Measurements from ENCODE around the gene CCDC107.

CCDC107 gene

DNA sequence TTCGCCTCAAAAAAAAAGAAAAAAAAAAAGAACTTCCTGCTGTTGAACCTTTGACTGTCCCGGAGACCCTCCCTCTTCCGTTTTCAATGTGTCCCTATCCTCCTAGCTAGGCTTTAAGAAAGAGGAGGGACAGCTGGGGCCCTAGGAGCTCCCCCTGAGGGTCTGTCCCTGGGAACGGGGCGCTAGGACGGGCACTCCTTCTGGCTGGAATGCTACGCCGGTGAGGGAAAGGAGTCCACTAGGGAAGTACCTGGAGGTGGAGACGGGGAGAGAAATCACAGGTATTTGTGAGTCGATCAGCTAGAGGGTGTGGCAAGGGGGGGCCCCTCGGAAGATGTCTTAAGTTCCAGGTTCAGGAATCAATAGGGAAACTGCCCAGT, 11.9 kb upstream of the CCDC107 start:
- Mint-ChIP-seq H3K4me1 (ENCODE audit: low read depth) (peaks cover 43% of the 10 kb centered on the region), H3K9me3 (peaks cover 3% of the 10 kb centered on the region), H3K4me3 (peak overlapping the region; percentile 100), H3K27ac (peak overlapping the region; percentile 98), H3K36me3 (ENCODE audit: low read depth) (peaks cover 45% of the 10 kb centered on the region), H3K27me3 (ENCODE audit: low read depth) (no peaks in the 10 kb centered on the region)
- no peak for DNase-seq (ENCODE audit: low spot score)

DNA sequence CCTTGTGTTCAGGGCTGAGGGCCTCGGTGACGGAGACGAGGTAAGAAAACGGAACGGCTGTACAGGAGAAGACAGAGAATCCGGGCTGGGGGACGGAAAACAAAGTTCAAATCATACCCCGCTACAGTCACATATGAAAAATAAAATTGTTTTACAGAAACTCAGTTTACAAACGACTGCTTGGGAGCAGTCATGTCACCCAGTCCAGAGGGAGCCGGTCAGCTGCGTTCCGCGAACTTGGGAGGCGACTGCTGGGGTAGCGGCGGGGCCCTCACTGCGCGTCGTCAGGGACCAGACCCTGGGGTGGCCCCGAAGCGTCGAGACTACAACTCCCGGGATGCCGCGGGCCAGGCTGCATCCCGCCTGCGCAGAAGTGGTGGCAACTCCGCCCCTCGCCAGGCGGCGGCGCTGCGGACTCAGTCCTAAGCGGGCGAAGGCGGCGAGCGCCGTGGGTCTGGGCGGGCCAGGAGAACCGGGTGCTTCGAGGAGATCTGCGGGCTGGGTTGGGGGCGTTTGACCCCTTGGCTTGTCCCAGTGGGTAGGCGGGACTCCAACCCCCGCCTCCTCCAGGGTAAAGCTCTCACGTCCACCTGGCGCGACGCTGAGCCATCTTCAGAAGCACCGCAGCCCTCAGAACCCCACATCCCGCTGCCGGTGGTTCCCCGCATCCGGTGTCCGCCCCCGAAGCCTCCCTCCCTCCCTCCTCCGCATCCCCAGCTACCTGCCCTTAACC, 11.4 kb upstream of the CCDC107 start:
- Mint-ChIP-seq H3K36me3 (ENCODE audit: low read depth) (peaks cover 39% of the 10 kb centered on the region), H3K4me3 (peak overlapping the region; percentile 100), H3K4me1 (ENCODE audit: low read depth) (peaks cover 44% of the 10 kb centered on the region), H3K27ac (peak overlapping the region; percentile 98), H3K9me3 (no peaks in the 10 kb centered on the region), H3K27me3 (ENCODE audit: low read depth) (no peaks in the 10 kb centered on the region)
- peak; percentile 94 for DNase-seq (ENCODE audit: low spot score)

- peak overlapping the region; percentile 98 for H3K27ac Mint-ChIP-seq
- DNase-seq (ENCODE audit: low spot score) = peak; percentile 52
- H3K9me3 Mint-ChIP-seq = no peaks in the 10 kb centered on the region
- H3K27me3 Mint-ChIP-seq (ENCODE audit: low read depth) = no peaks in the 10 kb centered on the region
- peak overlapping the region; percentile 100 for H3K4me3 Mint-ChIP-seq
- peaks cover 43% of the 10 kb centered on the region for H3K4me1 Mint-ChIP-seq (ENCODE audit: low read depth)
- H3K36me3 Mint-ChIP-seq (ENCODE audit: low read depth) = peaks cover 26% of the 10 kb centered on the region
These were observed 8.4 kb upstream of the CCDC107 start for GRCh38 chr9:35649431-35650340.

- DNase-seq (ENCODE audit: low spot score) = peak; percentile 36
- Mint-ChIP-seq H3K36me3 (ENCODE audit: low read depth) (peaks cover 26% of the 10 kb centered on the region), H3K27me3 (ENCODE audit: low read depth) (no peaks in the 10 kb centered on the region), H3K4me3 (peak within 1 kb of the TSS; percentile 100), H3K9me3 (no peaks in the 10 kb centered on the region), H3K27ac (peak within 1 kb of the TSS; percentile 98), H3K4me1 (ENCODE audit: low read depth) (peaks cover 40% of the 10 kb centered on the region)
These were observed 7.5 kb upstream of the CCDC107 start, which contains the start of gene SIT1 for GRCh38 chr9:35650341-35651158. SIT1 (minus strand) TSS chr9:35650931; CDS start chr9:35650853, 78 bp downstream.

DNA sequence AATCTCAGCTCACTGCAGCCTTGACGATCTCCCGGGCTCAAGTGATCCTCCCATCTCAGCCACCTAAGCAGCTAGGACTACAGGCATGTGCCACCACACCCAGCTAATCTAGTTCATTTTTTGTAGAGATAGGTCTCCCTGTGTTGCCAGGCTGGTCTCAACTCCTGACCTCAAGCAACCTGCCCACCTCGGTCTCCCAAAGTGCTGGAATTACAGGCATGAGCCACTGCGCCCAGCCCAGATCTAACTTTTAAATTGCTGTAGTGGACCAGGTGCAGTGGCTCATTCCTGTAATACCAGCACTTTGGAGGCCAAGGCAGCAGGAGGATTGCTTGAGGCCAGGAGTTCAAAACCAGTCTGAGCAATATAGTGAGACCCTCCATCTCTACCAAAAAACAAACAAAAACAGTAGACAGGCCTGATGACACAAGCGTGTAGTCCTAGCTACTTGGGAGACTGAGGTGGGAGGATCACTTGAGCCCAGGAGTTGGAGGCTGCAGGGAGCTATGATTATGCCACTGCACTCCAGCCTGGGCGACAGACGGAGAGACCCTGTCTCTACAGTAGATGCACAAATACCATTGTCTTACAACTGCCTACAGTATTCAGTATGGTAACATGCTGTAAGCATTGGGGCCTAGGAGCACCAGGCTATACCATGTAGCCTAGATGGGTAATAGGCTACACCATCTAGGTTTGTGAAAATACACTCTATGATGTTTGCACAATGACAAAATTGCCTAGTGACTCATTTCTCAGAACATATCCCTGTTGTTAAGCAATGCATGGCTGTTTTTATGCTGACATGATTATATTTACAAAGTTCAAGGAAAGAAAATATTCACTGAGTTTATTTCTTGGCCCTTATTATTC, 5.9 kb upstream of the CCDC107 start:
- peak overlapping the region; percentile 55 for H3K27ac Mint-ChIP-seq
- H3K9me3 Mint-ChIP-seq = no peaks in the 10 kb centered on the region
- H3K4me3 Mint-ChIP-seq = peak overlapping the region; percentile 100
- peaks cover 52% of the 10 kb centered on the region for H3K4me1 Mint-ChIP-seq (ENCODE audit: low read depth)
- H3K36me3 Mint-ChIP-seq (ENCODE audit: low read depth) = peaks cover 22% of the 10 kb centered on the region
- no peaks in the 10 kb centered on the region for H3K27me3 Mint-ChIP-seq (ENCODE audit: low read depth)
- no peak for DNase-seq (ENCODE audit: low spot score)

- H3K4me1 Mint-ChIP-seq (ENCODE audit: low read depth) = peaks cover 53% of the 10 kb centered on the region
- no peak overlapping the region for H3K27ac Mint-ChIP-seq
- H3K9me3 Mint-ChIP-seq = no peaks in the 10 kb centered on the region
- peaks cover 20% of the 10 kb centered on the region for H3K36me3 Mint-ChIP-seq (ENCODE audit: low read depth)
- DNase-seq (ENCODE audit: low spot score) = no peak
- H3K4me3 Mint-ChIP-seq = peak overlapping the region; percentile 37
- peaks cover 4% of the 10 kb centered on the region for H3K27me3 Mint-ChIP-seq (ENCODE audit: low read depth)
These were observed 5.3 kb upstream of the CCDC107 start for GRCh38 chr9:35652829-35653209.

GRCh38 chr9:35653611-35654010, 4.5 kb upstream of the CCDC107 start:
- no peak overlapping the region for H3K4me3 Mint-ChIP-seq
- H3K4me1 Mint-ChIP-seq (ENCODE audit: low read depth) = peaks cover 47% of the 10 kb centered on the region
- H3K27ac Mint-ChIP-seq = no peak overlapping the region
- no peaks in the 10 kb centered on the region for H3K9me3 Mint-ChIP-seq
- peaks cover 14% of the 10 kb centered on the region for H3K36me3 Mint-ChIP-seq (ENCODE audit: low read depth)
- no peak for DNase-seq (ENCODE audit: low spot score)
- H3K27me3 Mint-ChIP-seq (ENCODE audit: low read depth) = peaks cover 6% of the 10 kb centered on the region

- peak overlapping the region; percentile 86 for H3K4me3 Mint-ChIP-seq
- H3K4me1 Mint-ChIP-seq (ENCODE audit: low read depth) = peaks cover 55% of the 10 kb centered on the region
- H3K9me3 Mint-ChIP-seq = no peaks in the 10 kb centered on the region
- peaks cover 6% of the 10 kb centered on the region for H3K27me3 Mint-ChIP-seq (ENCODE audit: low read depth)
- no peak overlapping the region for H3K27ac Mint-ChIP-seq
- H3K36me3 Mint-ChIP-seq (ENCODE audit: low read depth) = peaks cover 26% of the 10 kb centered on the region
- DNase-seq (ENCODE audit: low spot score) = no peak
These were observed 1.7 kb upstream of the CCDC107 start for GRCh38 chr9:35656348-35656747.

DNA sequence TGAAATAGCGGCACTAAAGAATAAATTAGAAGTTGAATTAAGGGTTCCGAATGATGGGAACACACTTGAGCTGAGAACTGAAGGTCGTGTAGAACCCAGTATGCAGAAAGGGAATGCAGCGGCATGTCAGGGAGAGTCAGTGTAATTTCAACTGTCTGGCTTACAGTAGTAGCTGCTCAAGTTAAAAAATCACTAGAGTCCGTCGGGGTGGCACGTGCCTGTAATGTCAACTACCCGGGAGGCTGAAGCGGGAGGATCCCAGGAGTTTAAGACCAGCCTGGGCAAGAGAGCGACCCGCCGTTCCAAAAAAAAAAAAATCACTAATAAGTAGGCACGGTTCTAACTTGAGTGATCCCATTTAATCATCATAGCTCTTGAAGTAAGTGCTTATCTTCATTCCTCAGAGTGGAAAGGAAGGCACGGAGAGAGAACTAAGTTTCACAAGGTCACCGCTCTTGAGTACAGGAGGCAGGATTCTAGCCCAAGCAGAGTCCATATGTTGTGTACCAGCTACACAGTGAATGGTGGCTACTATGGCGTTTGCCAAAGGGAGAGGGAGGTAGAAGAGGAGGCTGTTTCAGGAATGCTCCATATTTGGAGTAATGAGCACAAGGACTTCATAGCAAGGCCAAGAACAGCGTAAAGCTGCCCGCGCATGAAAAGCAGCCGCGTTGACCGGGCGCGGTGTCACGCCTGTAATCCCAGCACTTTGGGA, 1.1 kb upstream of the CCDC107 start:
- peaks cover 53% of the 10 kb centered on the region for H3K4me1 Mint-ChIP-seq (ENCODE audit: low read depth)

GRCh38 chr9:35657546-35658136, 451 bp upstream of the CCDC107 start, which contains the start of gene RMRP:
RMRP (minus strand) TSS chr9:35658019.
- Mint-ChIP-seq H3K27me3 (ENCODE audit: low read depth) (peaks cover 6% of the 10 kb centered on the region), H3K9me3 (no peaks in the 10 kb centered on the region), H3K27ac (peak within 1 kb of the TSS; percentile 99), H3K4me3 (peak within 1 kb of the TSS; percentile 89), H3K4me1 (ENCODE audit: low read depth) (peaks cover 57% of the 10 kb centered on the region), H3K36me3 (ENCODE audit: low read depth) (peaks cover 35% of the 10 kb centered on the region)
- DNase-seq (ENCODE audit: low spot score) = peak; percentile 97

More for the DNA sequence above, 1.1 kb upstream of the CCDC107 start:
- peak overlapping the region; percentile 86 for H3K4me3 Mint-ChIP-seq
- peaks cover 6% of the 10 kb centered on the region for H3K27me3 Mint-ChIP-seq (ENCODE audit: low read depth)
- no peak for DNase-seq (ENCODE audit: low spot score)
- peaks cover 28% of the 10 kb centered on the region for H3K36me3 Mint-ChIP-seq (ENCODE audit: low read depth)
- H3K9me3 Mint-ChIP-seq = no peaks in the 10 kb centered on the region
- H3K27ac Mint-ChIP-seq = peak overlapping the region; percentile 99

DNA sequence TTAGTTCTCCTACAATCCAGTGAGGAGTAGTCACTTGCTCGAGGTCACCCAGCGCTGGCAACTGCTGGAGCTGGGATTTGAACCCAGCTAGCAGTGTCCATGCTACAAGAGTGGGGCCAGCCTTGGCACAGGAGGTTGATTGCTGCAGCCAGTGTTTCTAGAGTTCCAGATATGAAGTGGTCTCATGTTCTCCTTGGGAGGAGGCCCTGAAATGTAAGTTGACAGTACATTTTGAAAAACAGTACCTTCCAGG, 802 bp downstream of the CCDC107 start:
- Mint-ChIP-seq H3K36me3 (ENCODE audit: low read depth) (peaks cover 36% of the 10 kb centered on the region), H3K27ac (peak overlapping the region; percentile 77), H3K4me3 (peak overlapping the region; percentile 89), H3K9me3 (no peaks in the 10 kb centered on the region), H3K27me3 (ENCODE audit: low read depth) (peaks cover 6% of the 10 kb centered on the region), H3K4me1 (ENCODE audit: low read depth) (peaks cover 66% of the 10 kb centered on the region)
- no peak for DNase-seq (ENCODE audit: low spot score)

GRCh38 chr9:35659340-35659739, 1.2 kb downstream of the CCDC107 start:
- Mint-ChIP-seq H3K36me3 (ENCODE audit: low read depth) (peaks cover 36% of the 10 kb centered on the region), H3K27ac (peak overlapping the region; percentile 77), H3K9me3 (no peaks in the 10 kb centered on the region), H3K27me3 (ENCODE audit: low read depth) (peaks cover 6% of the 10 kb centered on the region), H3K4me3 (peak overlapping the region; percentile 89), H3K4me1 (ENCODE audit: low read depth) (peaks cover 70% of the 10 kb centered on the region)
- DNase-seq (ENCODE audit: low spot score) = no peak

Data from T-helper 2 cell treated with Interferon-gamma antibody and Interleukin-4, amounts not matched to agents 5 μg/mL and 100 μg/mL, for 36 hours (primary cell).